GM12892 (cell line): Measurements from ENCODE around the gene RRP1B.

Experiments used
- POLR2A ChIP-seq: IDR thresholded peaks from 2 replicates; pipeline ENCODE4 v1.6.1; 2011; ENCODE audit warnings: low read depth, low read length, control low read depth
- TAF1 ChIP-seq: IDR thresholded peaks from 2 replicates; pipeline ENCODE4 v1.6.1; 2011; ENCODE audit warnings: low read depth, mild to moderate bottlenecking, control low read depth, low read length, borderline replicate concordance

DNA sequence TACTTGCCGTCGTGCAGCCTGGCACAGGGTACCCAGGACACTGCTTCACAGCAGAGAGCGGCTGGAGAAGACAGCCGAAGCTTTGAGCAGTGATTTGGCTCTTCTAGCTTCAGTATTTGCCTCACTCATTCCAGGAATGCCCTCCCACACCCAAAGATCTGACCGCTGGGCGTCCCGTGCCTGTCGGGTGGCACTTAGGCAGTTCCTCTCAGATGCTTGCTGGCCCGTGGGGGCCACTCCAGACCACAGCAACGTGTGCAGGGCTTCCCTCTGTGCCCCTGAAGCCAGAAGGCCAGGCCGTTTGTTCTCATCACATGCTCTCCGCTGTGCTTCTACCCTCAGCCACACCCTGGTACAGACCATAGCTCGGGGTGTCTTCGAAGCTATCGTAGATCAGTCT is 17.0 kb downstream of the RRP1B start:
- no peak for TF ChIP-seq TAF1
- TF ChIP-seq POLR2A, result no peak
